Body of pancreas (tissue), 4 donors: Measurements from ENCODE around the gene DEDD2.

Experiments used
- CTCF ChIP-seq, 7 experiments: fragments of 450-650 bp in 4 of 7; fragments of 200-600 bp in 3 of 7; sonication (generic) in 3 of 7; IDR thresholded peaks; one replicate each; pipeline ENCODE4 v1.5.1; 2016 to 2019; ENCODE audit warnings: antibody characterized with exemption in 7 of 7
- POLR2A ChIP-seq, 3 donors: fragments of 450-650 bp; IDR thresholded peaks; one replicate each; pipeline ENCODE4 v1.6.1; 2016; ENCODE audit warnings: antibody characterized with exemption in 3 of 3, mild to moderate bottlenecking in 2 of 3

GRCh38 chr19:42201489-42202289 is 15.8 kb downstream of the DEDD2 start:
- no peak for TF ChIP-seq CTCF (IDR thresholded peaks at IDR 0.05)
- TF ChIP-seq POLR2A (IDR thresholded peaks at IDR 0.05) = no peak
